HG02623 (cell line): ENCODE measurements around the gene CAMTA1.

Experiments used
- ATAC-seq: cut with Tn5 transposase; IDR thresholded peaks from one replicate; pipeline ENCODE4 v1.9.1; 2021; ENCODE audit warnings: moderate library complexity; ENCODE audit not compliant: unreplicated experiment

CAMTA1 gene

DNA sequence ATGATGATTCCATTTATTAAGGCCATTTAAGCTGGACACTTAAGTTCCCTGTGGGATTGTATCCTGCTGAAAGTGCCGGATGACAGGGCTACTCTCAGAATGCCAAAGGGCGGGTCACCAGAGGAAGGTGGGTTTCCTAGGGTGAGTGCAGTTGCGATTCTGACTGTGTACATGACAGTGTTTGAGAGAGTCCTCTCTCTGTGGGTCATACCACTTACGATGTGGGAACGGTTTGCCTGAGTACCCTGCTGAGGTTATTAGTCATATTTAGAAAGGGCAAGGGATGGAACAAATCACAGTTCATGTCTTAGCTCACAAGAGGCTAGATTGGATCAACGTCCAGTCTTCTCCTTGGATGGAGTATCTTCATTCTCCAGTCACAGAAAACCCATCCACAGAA is 461.9 kb downstream of the CAMTA1 start:
- no peak for ATAC-seq

GRCh38 chr1:7247791-7248548 is 462.7 kb downstream of the CAMTA1 start:
- ATAC-seq, result no peak

DNA sequence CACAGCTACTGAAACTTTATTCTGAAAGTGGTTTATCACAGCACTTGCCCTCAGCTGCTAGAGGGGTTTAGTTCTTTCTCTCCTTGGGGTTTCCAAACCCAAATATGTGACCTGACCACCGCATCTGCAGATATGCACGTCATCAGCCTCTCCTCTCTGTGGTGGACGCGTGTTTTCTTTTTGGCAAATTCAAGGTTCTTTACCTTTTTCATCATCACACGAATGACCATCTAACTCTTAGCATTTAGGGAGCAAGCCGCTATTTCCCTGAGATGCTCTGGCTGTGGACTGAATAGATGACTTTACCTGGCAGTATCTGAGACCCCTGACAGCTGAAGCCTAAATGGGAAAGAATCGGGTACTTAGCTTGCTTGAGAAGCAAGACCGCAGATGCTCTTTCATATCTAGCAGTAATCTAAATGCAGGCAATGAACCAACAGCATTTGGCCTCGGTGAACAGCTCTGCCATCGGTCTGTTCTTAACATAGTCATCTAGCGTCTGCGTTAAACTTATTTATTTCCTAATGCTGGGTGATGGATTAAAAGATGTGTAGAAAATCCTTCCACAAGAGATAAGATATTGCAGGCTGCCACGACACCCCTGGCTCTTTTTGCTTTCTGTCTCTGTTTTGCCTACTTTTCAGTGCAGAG is 463.4 kb downstream of the CAMTA1 start:
- ATAC-seq, result no peak

DNA sequence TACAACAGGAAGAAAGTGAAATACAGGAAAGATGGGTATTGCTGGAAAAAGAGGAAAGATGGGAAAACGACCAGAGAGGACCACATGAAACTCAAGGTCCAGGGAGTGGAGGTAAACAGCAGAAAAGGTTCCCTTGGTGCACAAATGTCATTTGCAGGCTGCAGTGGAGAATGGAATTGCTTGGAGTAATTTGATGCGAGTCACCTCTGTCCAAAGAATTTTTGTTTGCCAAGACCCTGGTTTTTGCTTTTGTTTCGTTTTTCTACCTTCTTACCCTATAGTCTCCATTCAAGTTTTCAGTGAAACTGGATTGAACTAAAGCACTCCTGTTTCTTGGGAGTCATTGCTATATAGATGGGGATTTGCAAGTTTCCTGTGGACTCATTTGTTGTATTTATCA is 464.3 kb downstream of the CAMTA1 start:
- no peak for ATAC-seq

DNA sequence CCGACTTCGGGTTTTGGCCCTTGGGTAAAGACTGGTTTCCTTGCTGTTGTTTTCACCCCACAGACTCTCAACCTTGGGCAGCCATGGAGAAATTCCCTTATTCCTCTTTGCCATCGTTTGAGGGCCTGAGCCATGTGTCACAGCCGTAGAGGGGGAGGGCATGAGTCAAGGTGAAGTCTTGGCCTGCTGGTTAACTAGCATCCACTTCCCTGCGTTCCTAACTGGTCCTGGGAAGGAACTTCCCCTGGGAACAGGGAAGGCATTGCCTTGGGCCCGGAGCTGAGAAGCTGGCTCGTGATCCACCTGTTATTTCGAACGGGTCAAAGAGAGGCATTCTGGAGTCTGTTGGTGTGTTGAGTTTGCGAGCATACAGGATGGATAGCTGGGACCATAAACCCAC is 464.9 kb downstream of the CAMTA1 start:
- ATAC-seq, result no peak

GRCh38 chr1:7250597-7251453 is 465.6 kb downstream of the CAMTA1 start:
- no peak for ATAC-seq

GRCh38 chr1:7251454-7251800 is 466.2 kb downstream of the CAMTA1 start:
- ATAC-seq, result no peak

- no peak for ATAC-seq
Measured at GRCh38 chr1:7252411-7253117, 467.3 kb downstream of the CAMTA1 start.

GRCh38 chr1:7253118-7253480 is 467.8 kb downstream of the CAMTA1 start:
- ATAC-seq, result no peak

DNA sequence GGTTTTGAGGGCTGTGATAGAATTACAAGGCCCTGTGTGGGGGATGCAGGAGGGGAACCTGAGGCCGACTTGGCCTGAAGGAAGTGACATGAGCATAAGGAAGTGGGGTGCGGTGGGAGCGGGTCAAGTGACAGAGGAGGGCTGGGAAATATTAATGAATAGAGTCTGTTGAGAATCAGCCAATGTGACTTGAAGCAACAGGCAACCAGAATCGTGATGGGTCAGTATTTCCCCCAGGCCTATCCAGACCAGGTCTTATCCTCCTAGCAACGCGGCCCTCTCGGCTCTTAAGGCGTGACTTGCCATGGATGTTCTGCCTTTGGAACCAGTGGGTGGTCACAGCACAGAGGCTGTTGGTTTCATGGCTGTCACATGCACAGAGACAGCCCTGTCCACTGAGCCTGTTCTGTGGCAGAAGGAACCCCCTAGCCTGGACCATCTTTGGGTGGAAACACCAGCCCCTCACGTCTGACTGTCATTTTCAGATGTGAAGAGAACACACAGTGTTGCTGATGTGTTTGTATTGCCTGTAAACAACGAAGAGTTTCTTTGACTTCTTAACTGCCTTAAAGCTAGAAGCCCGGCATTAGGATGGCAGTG is 468.8 kb downstream of the CAMTA1 start:
- no peak for ATAC-seq

DNA sequence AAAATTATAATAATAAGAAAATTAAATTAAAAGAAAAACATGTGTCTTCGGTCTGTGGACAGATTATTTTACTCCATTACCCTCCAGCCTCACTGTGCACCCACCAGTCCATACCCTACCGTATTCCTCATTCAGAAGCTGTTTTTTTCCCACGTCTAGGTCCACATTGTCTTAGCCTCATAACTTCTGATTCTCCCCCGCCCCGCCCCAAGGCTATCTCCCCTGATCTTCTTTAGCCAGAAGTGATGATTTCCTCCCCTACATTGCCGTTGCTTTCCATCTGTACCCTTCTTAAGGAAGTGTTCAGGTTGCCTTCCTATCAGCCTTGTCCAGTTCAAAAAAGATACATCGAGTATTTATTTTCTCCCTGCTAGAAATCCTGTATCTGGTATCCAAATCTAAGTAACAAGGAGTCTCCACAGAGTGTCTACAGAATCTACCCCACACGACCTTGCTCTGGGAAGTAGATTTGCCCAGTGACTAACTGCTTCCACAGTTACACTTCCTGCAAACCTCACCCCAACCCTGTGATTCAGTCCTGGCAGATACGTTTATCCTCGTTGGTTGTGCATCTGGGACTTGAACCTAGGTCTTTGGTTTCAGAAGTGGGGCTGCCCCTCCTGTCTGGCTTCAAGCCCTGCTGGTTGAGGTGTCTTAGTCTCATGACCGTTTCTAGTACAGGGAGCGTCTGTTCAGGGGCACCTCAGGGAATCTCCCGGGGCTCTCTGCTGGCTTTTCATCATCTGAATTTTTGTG is 470.2 kb downstream of the CAMTA1 start:
- ATAC-seq, result no peak

DNA sequence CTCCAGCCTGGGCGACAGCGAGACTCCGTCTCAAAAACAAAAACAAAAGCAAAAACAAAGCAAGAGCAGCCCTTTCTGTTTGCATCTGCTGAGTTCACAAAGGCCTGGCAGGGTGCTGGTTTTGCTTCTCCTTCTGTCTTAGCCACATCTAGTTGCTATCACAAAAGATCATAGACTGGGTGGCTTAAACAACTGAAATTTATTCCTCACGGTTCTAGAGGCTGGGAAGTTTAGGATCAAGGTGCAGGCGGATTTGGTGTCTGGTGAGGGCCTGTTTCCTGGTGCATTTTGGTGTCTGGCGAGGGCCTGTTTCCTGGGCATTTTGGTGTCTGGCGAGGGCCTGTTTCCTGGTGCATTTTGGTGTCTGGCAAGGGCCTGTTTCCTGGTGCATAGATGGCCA is 471.3 kb downstream of the CAMTA1 start:
- ATAC-seq, result no peak

GRCh38 chr1:7257225-7257624 is 472.0 kb downstream of the CAMTA1 start:
- no peak for ATAC-seq

DNA sequence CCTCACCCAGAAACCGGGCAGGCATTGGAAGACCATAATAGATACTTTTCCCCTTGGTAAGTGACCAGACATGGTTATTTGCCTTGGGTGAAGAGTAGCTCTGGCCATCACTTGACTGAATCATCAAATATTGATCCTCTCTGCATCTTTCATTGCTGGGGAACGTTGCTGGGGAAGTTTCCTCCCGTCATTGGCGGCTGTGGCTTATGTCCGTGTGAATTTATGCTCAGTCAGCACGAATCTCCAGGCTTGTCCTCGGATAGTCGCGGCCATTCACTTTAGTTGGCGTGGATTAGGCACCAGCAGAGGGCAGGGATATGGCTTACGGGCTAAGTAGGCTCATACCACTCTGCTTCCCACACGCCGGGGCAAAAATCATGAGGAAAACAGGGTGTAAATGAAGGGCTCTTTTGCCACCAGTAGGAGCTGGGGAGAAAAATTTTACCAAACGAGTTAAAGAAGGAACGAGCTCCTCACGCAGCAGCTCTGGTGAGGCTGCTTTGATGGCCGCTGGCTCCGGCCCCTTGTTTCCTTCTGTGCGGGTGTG is 473.4 kb downstream of the CAMTA1 start:
- ATAC-seq, result no peak

DNA sequence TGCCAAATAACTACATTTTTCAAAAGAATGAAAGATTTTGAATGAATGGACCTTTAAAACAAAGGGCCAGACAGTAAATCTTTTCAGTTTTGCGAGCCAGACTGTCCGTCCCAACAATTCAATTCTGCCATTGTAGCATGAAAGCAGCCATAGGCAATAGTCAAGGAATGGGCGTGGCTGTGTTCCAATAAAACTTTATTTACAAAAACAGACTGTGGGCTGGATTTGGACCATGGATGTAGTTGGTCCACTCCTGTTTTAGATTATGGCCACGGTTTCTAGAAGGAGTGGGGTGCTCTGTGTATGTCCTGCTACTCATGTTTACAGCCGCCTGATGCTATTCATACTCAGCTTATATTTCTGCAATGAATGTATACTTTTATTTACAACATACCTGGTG is 474.7 kb downstream of the CAMTA1 start:
- no peak for ATAC-seq

GRCh38 chr1:7261490-7261889 is 476.2 kb downstream of the CAMTA1 start:
- ATAC-seq, result no peak

DNA sequence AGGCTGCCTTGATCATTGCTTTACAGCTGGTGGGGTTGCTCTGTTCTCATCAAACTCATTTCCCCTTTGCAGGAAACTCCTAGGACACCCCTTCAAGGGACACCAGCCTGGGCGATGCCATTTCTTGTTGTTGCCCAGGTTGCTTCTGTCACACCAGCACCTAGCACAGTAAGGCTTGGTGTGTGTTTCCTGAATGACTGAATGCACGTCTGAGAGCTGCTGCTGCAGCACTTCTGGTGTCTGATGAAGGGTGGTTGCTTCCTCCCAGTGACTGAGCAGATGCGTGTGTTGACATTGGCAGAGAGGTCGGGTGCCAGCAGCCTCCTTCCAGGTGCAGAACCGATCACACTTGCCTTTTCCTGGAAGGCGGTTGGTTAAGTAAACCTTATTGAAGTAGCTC is 477.4 kb downstream of the CAMTA1 start:
- no peak for ATAC-seq

DNA sequence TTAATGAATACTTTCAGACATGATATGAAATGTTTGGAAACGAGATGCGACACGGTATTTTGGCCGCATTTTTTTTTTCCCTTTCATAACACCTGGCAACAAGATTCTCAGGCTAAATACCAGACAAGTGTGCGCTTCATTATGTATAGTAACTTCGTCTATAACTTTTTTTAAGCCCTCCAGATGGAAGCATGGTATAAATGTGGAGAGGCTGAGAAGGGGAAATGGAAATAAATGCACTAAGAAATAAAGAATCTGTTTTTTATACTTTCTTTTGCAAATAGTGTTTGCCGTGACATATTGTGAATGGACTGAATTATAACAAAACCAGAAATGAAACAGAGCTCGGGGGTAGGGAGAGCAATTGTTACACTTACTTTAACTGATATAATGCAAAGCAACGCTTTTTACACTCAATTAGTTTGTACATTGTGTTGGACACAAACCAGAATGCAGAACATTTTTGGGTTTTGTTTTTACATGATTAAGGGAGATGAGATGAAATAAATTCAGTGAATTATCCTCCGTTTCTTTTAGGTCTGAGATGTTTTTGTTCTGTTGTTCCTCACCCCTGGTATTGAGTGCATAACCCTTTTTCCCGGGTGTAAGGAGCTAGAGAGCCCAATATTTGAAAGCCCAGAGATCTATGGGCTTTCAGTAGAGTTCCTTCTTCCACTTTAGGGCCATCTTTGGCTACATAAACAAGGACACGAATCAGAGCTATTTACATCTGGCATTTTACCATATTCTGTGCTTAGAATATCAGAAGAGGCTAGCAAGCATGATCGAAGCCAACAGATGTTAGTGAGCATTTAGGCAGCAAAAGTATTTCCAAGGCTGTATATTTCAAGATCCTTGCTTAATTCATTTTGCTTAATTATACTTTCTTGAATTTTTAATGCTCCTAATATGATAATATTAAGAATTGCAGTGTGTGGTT is 478.0 kb downstream of the CAMTA1 start:
- ATAC-seq, result no peak

- ATAC-seq, result no peak
Measured at GRCh38 chr1:7264101-7264500, 478.8 kb downstream of the CAMTA1 start.
